ENCODE results near the gene EPS8L3.

DNA sequence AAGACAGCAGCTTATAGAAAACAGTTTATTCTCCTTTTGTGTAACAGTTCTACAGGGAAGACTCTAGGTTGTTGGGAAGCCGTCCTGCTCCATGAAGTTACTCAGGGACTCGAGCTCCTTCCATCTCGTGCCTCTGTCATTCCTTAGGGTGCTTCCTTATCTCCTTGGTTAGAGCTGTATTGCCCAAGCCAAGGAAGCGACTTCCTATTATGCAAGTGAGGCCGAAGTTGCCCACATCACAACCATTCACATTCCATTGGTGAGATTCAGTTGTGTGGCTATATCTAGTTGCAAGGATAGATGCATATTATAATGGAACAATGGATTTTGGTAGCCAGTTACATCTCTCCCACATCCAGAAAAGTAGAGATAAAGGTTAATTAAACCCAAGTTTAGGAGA is 42.7 kb downstream of the EPS8L3 start:
- TF ChIP-seq, protein P1, sequence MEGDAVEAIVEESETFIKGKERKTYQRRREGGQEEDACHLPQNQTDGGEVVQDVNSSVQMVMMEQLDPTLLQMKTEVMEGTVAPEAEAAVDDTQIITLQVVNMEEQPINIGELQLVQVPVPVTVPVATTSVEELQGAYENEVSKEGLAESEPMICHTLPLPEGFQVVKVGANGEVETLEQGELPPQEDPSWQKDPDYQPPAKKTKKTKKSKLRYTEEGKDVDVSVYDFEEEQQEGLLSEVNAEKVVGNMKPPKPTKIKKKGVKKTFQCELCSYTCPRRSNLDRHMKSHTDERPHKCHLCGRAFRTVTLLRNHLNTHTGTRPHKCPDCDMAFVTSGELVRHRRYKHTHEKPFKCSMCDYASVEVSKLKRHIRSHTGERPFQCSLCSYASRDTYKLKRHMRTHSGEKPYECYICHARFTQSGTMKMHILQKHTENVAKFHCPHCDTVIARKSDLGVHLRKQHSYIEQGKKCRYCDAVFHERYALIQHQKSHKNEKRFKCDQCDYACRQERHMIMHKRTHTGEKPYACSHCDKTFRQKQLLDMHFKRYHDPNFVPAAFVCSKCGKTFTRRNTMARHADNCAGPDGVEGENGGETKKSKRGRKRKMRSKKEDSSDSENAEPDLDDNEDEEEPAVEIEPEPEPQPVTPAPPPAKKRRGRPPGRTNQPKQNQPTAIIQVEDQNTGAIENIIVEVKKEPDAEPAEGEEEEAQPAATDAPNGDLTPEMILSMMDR (optimal IDR thresholded peaks at IDR 0.05 in 1 of 3, IDR thresholded peaks at IDR 0.05 in 1 of 3, conservative IDR thresholded peaks at IDR 0.05 in 1 of 3; ENCODE audit: extremely low read depth in 1 of 3, insufficient read depth in 2 of 3, low read length in 3 of 3) = no peak
- no peak for TF ChIP-seq EZH2 (IDR thresholded peaks at IDR 0.05; ENCODE audit: low read length)

Measured in keratinocyte (primary cell).